HCT116 (cell line): ENCODE measurements around the gene SORCS2. TPM values are rescaled to one million over a fixed set of nuclear protein-coding genes. Genes with fewer than 3 reads are reported as not detected.

Experiments used
- ATAC-seq: fragments of 200-7000 bp; cut with Tn5 transposase; 2 replicates; pipeline ENCODE4 v1.9.1; 2020; ENCODE audit warnings: mild to moderate bottlenecking, moderate library complexity
- BruUV-seq: library from RNA; stranded (reverse); fragments of 400-500 nt; replicated peaks from 2 replicates; lab custom pipeline; 2021; lab: Mats Ljungman, UMichigan
- CTCF ChIA-PET: fragments of 300-600 bp; sonication (Branson Sonifier 250); formaldehyde crosslinking; loops from one replicate; lab custom pipeline; 2021; ENCODE audit warnings: antibody characterized with exemption; lab: Charles Lee
- POLR2A ChIA-PET: fragments of 300-600, 350-600 bp; sonication (Branson Sonifier 250); formaldehyde crosslinking; loops from one replicate; lab custom pipeline; 2021; ENCODE audit warnings: antibody characterized with exemption; lab: Charles Lee
- RAD21 ChIA-PET, 2 experiments: fragments of 300-600 bp; sonication (Branson Sonifier 250); formaldehyde crosslinking; loops; one replicate each; lab custom pipeline; 2023; ENCODE audit warnings: low total read pairs in 2 of 2; ENCODE audit not compliant: uncharacterized antibody in 2 of 2, unreplicated experiment in 2 of 2, low non-redundant PET in 1 of 2; lab: Charles Lee
- DNase-seq: peaks from one replicate; pipeline ENCODE4 v3.0.0-alpha.2; 2010; ENCODE audit warnings: low read depth, low spot score
- H2AFZ ChIP-seq: fragments of 200-600 bp; shearing (Covaris generic), sonication (generic); 2 replicates; pipeline ENCODE4 v1.6.1; 2017; ENCODE audit warnings: low read depth, mixed run types, mixed read lengths, antibody characterized with exemption, low read length; ENCODE audit not compliant: poor library complexity, severe bottlenecking
- H3K27ac ChIP-seq: 2 replicates; pipeline ENCODE4 v1.5.1; 2012; ENCODE audit warnings: low read depth, low read length
- H3K27me3 ChIP-seq: fragments of 200-600 bp; sonication (generic); 2 replicates; pipeline ENCODE4 v1.6.1; 2016; ENCODE audit warnings: mixed run types, low read length, mixed read lengths; ENCODE audit not compliant: insufficient read depth
- H3K36me3 ChIP-seq, 2 experiments: fragments of 200-500 bp in 1 of 2; fragments of 200-600 bp in 1 of 2; sonication (Bioruptor generic) in 1 of 2; sonication (generic) in 1 of 2; 2 replicates each; pipeline versions ENCODE4 v1.5.1 to v1.6.1; 2014 to 2016; ENCODE audit warnings: low read length in 2 of 2, inconsistent platforms in 1 of 2, mixed read lengths in 1 of 2, mixed run types in 1 of 2; ENCODE audit not compliant: insufficient read depth in 2 of 2, control insufficient read depth in 1 of 2
- H3K4me1 ChIP-seq, 2 experiments: fragments of 200-600 bp in 1 of 2; sonication (generic) in 1 of 2; 2 replicates each; pipeline versions ENCODE4 v1.5.1 to v1.6.1; 2012 to 2017; ENCODE audit warnings: low read length in 2 of 2, inconsistent platforms in 1 of 2, mild to moderate bottlenecking in 1 of 2, mixed read lengths in 1 of 2, mixed run types in 1 of 2, moderate library complexity in 1 of 2; ENCODE audit not compliant: insufficient read depth in 2 of 2, control insufficient read depth in 1 of 2
- H3K4me2 ChIP-seq: fragments of 200-600 bp; sonication (generic); 2 replicates; pipeline ENCODE4 v1.6.1; 2017; ENCODE audit warnings: mixed run types, low read length, mixed read lengths
- H3K4me3 ChIP-seq, 2 experiments: fragments of 200-600 bp in 1 of 2; sonication (generic) in 1 of 2; replicated peaks in 1 of 2; 2 replicates each; pipeline ENCODE4 v1.5.1; 2011 to 2016; ENCODE audit warnings: low read length in 2 of 2, control low read depth in 1 of 2, low read depth in 1 of 2, mild to moderate bottlenecking in 1 of 2, mixed read lengths in 1 of 2, mixed run types in 1 of 2
- H3K79me2 ChIP-seq: fragments of 200-600 bp; sonication (generic); 2 replicates; pipeline ENCODE4 v1.6.1; 2017; ENCODE audit warnings: mild to moderate bottlenecking, mixed run types, low read length, moderate library complexity, mixed read lengths; ENCODE audit not compliant: insufficient read depth
- H3K9ac ChIP-seq: fragments of 200-600 bp; sonication (generic); 2 replicates; pipeline ENCODE4 v1.6.1; 2016; ENCODE audit warnings: low read length, mixed read lengths
- H3K9me2 ChIP-seq: fragments of 200-600 bp; sonication (generic), shearing (Covaris generic); 2 replicates; pipeline ENCODE4 v1.6.1; 2017; ENCODE audit warnings: mixed run types, mild to moderate bottlenecking, moderate library complexity; ENCODE audit not compliant: insufficient read depth
- H3K9me3 ChIP-seq, 2 experiments: fragments of 200-500 bp in 1 of 2; fragments of 200-600 bp in 1 of 2; sonication (Bioruptor generic) in 1 of 2; sonication (generic) in 1 of 2; 2 replicates each; pipeline ENCODE4 v1.6.1; 2014 to 2017; ENCODE audit warnings: low read length in 2 of 2, mixed read lengths in 2 of 2, inconsistent platforms in 1 of 2, low read depth in 1 of 2, mild to moderate bottlenecking in 1 of 2, mixed run types in 1 of 2, moderate library complexity in 1 of 2; ENCODE audit not compliant: control insufficient read depth in 1 of 2, insufficient read depth in 1 of 2
- H4K20me1 ChIP-seq: fragments of 200-600 bp; sonication (generic), shearing (Covaris generic); 2 replicates; pipeline ENCODE4 v1.6.1; 2017; ENCODE audit warnings: mixed run types, mild to moderate bottlenecking, moderate library complexity; ENCODE audit not compliant: insufficient read depth
- CTCF ChIP-seq, 3 experiments: fragments of 200-600 bp in 1 of 3; sonication (generic) in 1 of 3; IDR thresholded peaks in 2 of 3; conservative IDR thresholded peaks in 1 of 3; 2 replicates each; pipeline ENCODE4 v1.5.1; 2012 to 2017; ENCODE audit warnings: low read depth in 2 of 3, low read length in 2 of 3, antibody characterized with exemption in 1 of 3, borderline replicate concordance in 1 of 3, control low read depth in 1 of 3, mild to moderate bottlenecking in 1 of 3, mixed read lengths in 1 of 3, mixed run types in 1 of 3, moderate library complexity in 1 of 3; ENCODE audit not compliant: insufficient read depth in 1 of 3
- EGR1 ChIP-seq: IDR thresholded peaks from 2 replicates; pipeline ENCODE4 v1.6.1; 2012; ENCODE audit warnings: low read depth
- ELF1 ChIP-seq: IDR thresholded peaks from 2 replicates; pipeline ENCODE4 v1.6.1; 2012; ENCODE audit warnings: low read depth, borderline replicate concordance
- EZH2phosphoT487 ChIP-seq: fragments of 200-600 bp; IDR thresholded peaks from 2 replicates; pipeline ENCODE4 v1.6.1; 2018; ENCODE audit warnings: antibody characterized with exemption, borderline replicate concordance
- FOSL1 ChIP-seq: IDR thresholded peaks from 2 replicates; pipeline ENCODE4 v1.6.1; 2012; ENCODE audit warnings: low read depth
- MAX ChIP-seq: IDR thresholded peaks from 2 replicates; pipeline ENCODE4 v1.6.1; 2012
- POLR2A ChIP-seq: IDR thresholded peaks from 2 replicates; pipeline ENCODE4 v1.7.0; 2011; ENCODE audit warnings: borderline replicate concordance; ENCODE audit not compliant: insufficient read depth, insufficient read length; ENCODE audit errors: extremely low read depth
- POLR2AphosphoS5 ChIP-seq: IDR thresholded peaks from 2 replicates; pipeline ENCODE4 v1.6.1; 2011; ENCODE audit warnings: mild to moderate bottlenecking, low read depth, low read length, moderate library complexity
- RAD21 ChIP-seq: IDR thresholded peaks from 2 replicates; pipeline ENCODE4 v1.6.1; 2012; ENCODE audit warnings: low read depth, mild to moderate bottlenecking
- REST ChIP-seq: IDR thresholded peaks from 2 replicates; pipeline ENCODE4 v1.6.1; 2012; ENCODE audit warnings: low read depth
- SRF ChIP-seq: IDR thresholded peaks from 2 replicates; pipeline ENCODE4 v1.6.1; 2012; ENCODE audit warnings: low read depth
- YY1 ChIP-seq: IDR thresholded peaks from 2 replicates; pipeline ENCODE4 v1.6.1; 2011; ENCODE audit warnings: low read length, low read depth, moderate library complexity, mild to moderate bottlenecking; ENCODE audit not compliant: insufficient replicate concordance; ENCODE audit errors: extremely low read depth
- ZNF274 ChIP-seq: fragments of 200-500 bp; sonication (Bioruptor generic); IDR thresholded peaks from 2 replicates; pipeline ENCODE4 v1.6.1; 2014; ENCODE audit warnings: mild to moderate bottlenecking, low read depth, low read length, inconsistent platforms
- intact Hi-C: fragments of 100-400 bp; cut with micrococcal nuclease; formaldehyde crosslinking; loops from 2 replicates; pipeline ENCODE4 v1.10.0; 2022
- total RNA-seq: library from RNA; stranded (reverse); gene quantifications from one replicate; pipeline ENCODE4 v1.2.1, GENCODE V29; 2021; ENCODE audit not compliant: unreplicated experiment

Gene SORCS2
- total RNA-seq, 1 experiment from 2014 or later = 0.37 TPM

GRCh38 chr4:7701866-7702649 lies 509.7 kb downstream of the SORCS2 start:
- intact Hi-C loops = no loop called here
- CTCF ChIA-PET = no interaction called here
- Histone ChIP-seq H3K9me3 (no peaks in the 10 kb centered on the region), H2AFZ (no peak overlapping the region), H3K9me2 (no peaks in the 10 kb centered on the region), H3K27me3 (no peaks in the 10 kb centered on the region), H3K4me1 (peaks cover 10 to 27% of the 10 kb centered on the region in 2 experiments; a peak in 3 of 4 replicates), H3K27ac (peak overlapping the region; percentile 28; the same call in 1 of the 2 replicates), H3K4me2 (no peak overlapping the region), H3K36me3 (no peaks in the 10 kb centered on the region), H4K20me1 (no peaks in the 10 kb centered on the region), H3K4me3 (no peak overlapping the region), H3K9ac (no peak overlapping the region), H3K79me2 (no peaks in the 10 kb centered on the region)
- TF ChIP-seq POLR2A (no peak), REST (no peak), EZH2phosphoT487 (no peak), MAX (no peak), ELF1 (no peak), POLR2AphosphoS5 (no peak), FOSL1 (no peak), YY1 (no peak), SRF (no peak), EGR1 (no peak; the same call in 1 of the 2 replicates), CTCF (IDR thresholded peaks at IDR 0.05 in 2 of 3, conservative IDR thresholded peaks at IDR 0.05 in 1 of 3; ENCODE audit: borderline replicate concordance in 1 of 3, insufficient read depth in 1 of 3, low read depth in 2 of 3, low read length in 2 of 3) (no peak), ZNF274 (no peak), RAD21 (no peak)
- ATAC-seq (no peak), DNase-seq (no peak)
- RAD21 ChIA-PET = no interaction called here
- no TSS peak for BruUV-seq
- POLR2A ChIA-PET = no interaction called here
